Activated T-helper 17 cell treated with anti-CD3 and anti-CD28 coated beads, Interleukin-2, amount 50 U/mL, for 72 hours (primary cell): Measurements from ENCODE around the gene LRRTM3. TPM values are rescaled to one million over a fixed set of nuclear protein-coding genes. Genes with fewer than 3 reads are reported as not detected.

Experiments
- ATAC-seq: fragments of 150-1000 bp; cut with Tn5 transposase; replicated peaks from 2 replicates; pipeline ENCODE4 v1.10.0; 2021; ENCODE audit warnings: mild to moderate bottlenecking, moderate library complexity
- H3K27ac Mint-ChIP-seq: one replicate; pipeline ENCODE4 v1.8.0; 2022; ENCODE audit warnings: mixed read lengths
- H3K27me3 Mint-ChIP-seq: one replicate; pipeline ENCODE4 v1.8.0; 2022; ENCODE audit warnings: mixed read lengths
- H3K36me3 Mint-ChIP-seq: one replicate; pipeline ENCODE4 v1.8.0; 2022; ENCODE audit warnings: low read depth, mild to moderate bottlenecking, mixed read lengths
- H3K4me1 Mint-ChIP-seq: one replicate; pipeline ENCODE4 v1.8.0; 2022; ENCODE audit warnings: mixed read lengths
- H3K4me3 Mint-ChIP-seq: one replicate; pipeline ENCODE4 v1.8.0; 2022; ENCODE audit warnings: mild to moderate bottlenecking, mixed read lengths
- H3K9me3 Mint-ChIP-seq: one replicate; pipeline ENCODE4 v1.8.0; 2022; ENCODE audit warnings: mixed read lengths
- total RNA-seq, 2 donors: library from RNA; stranded (reverse); gene quantifications; one replicate each; pipeline ENCODE4 v1.2.3, GENCODE V29; 2022

LRRTM3 gene
- under 1 TPM in 1 of 2 donors, not detected in 1; 0.17 TPM for total RNA-seq

GRCh38 chr10:66925896-66926715 lies at the start of gene LRRTM3:
Gene LRRTM3 (plus strand): TSS chr10:66926036.
- no peak within 1 kb of the TSS for H3K4me3 Mint-ChIP-seq
- ATAC-seq: peak; percentile 87
- H3K36me3 Mint-ChIP-seq: no peaks in the 10 kb centered on the region
- no peaks in the 10 kb centered on the region for H3K4me1 Mint-ChIP-seq
- no peak within 1 kb of the TSS for H3K27ac Mint-ChIP-seq
- no peaks in the 10 kb centered on the region for H3K9me3 Mint-ChIP-seq
- peaks cover 31% of the 10 kb centered on the region for H3K27me3 Mint-ChIP-seq

DNA sequence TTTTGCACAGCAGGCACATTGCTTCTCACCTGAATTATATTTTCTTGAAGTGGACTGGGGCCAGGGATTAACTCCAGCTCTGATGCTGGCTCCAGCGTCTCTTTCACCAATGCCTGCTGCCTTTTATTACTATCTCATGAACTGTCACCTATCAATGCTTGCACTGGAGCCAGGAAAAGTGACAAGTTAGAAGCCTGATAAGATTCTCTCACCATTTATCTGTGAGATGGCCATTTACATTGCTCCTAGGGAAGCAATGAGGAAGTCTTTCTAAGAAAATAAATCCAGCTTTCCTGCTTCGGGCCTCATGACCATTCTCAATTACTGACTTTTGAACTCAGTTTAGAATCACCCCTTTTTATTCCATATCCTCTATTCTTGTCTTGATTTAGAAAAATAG lies 48.5 kb upstream of the LRRTM3 start:
- no peaks in the 10 kb centered on the region for H3K9me3 Mint-ChIP-seq
- no peaks in the 10 kb centered on the region for H3K4me1 Mint-ChIP-seq
- no peaks in the 10 kb centered on the region for H3K27me3 Mint-ChIP-seq
- H3K36me3 Mint-ChIP-seq: no peaks in the 10 kb centered on the region
- H3K4me3 Mint-ChIP-seq: no peak overlapping the region
- no peak overlapping the region for H3K27ac Mint-ChIP-seq
- no peak for ATAC-seq

GRCh38 chr10:66880292-66880691 lies 45.5 kb upstream of the LRRTM3 start:
- ATAC-seq: no peak
- Mint-ChIP-seq H3K36me3 (no peaks in the 10 kb centered on the region), H3K4me1 (no peaks in the 10 kb centered on the region), H3K27me3 (no peaks in the 10 kb centered on the region), H3K27ac (no peak overlapping the region), H3K9me3 (no peaks in the 10 kb centered on the region), H3K4me3 (no peak overlapping the region)

- ATAC-seq: no peak
- H3K4me1 Mint-ChIP-seq: no peaks in the 10 kb centered on the region
- no peaks in the 10 kb centered on the region for H3K9me3 Mint-ChIP-seq
- H3K27me3 Mint-ChIP-seq: peaks cover 2% of the 10 kb centered on the region
- no peak overlapping the region for H3K4me3 Mint-ChIP-seq
- no peak overlapping the region for H3K27ac Mint-ChIP-seq
- no peaks in the 10 kb centered on the region for H3K36me3 Mint-ChIP-seq
Observed at GRCh38 chr10:66880826-66881225, 45.0 kb upstream of the LRRTM3 start.

GRCh38 chr10:66881814-66882213 lies 44.0 kb upstream of the LRRTM3 start:
- no peaks in the 10 kb centered on the region for H3K4me1 Mint-ChIP-seq
- no peaks in the 10 kb centered on the region for H3K9me3 Mint-ChIP-seq
- H3K27me3 Mint-ChIP-seq: peaks cover 3% of the 10 kb centered on the region
- H3K4me3 Mint-ChIP-seq: no peak overlapping the region
- no peak for ATAC-seq
- no peak overlapping the region for H3K27ac Mint-ChIP-seq
- no peaks in the 10 kb centered on the region for H3K36me3 Mint-ChIP-seq

DNA sequence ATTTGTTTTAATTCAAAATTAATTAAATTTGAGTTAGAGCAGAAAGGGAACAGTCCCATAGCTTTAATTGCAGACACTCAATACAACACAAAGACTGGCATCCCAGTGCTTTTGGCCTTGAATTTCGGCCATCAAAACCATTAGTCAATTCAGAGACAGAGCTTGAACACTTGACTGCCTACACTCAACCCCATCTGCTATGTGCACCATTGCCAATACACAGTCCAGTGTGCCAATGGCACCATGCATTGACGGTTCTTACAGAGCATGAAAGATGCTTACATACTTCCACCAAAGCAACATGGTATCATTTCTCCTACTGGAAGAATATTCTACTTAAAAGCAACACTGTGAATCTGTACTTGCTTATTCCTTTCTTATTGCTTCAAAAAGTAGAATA lies 43.6 kb upstream of the LRRTM3 start:
- no peaks in the 10 kb centered on the region for H3K9me3 Mint-ChIP-seq

GRCh38 chr10:66886848-66887247 lies 39.0 kb upstream of the LRRTM3 start:
- H3K4me3 Mint-ChIP-seq: no peak overlapping the region
- H3K27me3 Mint-ChIP-seq: peaks cover 9% of the 10 kb centered on the region
- no peak overlapping the region for H3K27ac Mint-ChIP-seq
- ATAC-seq: no peak
- no peaks in the 10 kb centered on the region for H3K9me3 Mint-ChIP-seq
- H3K4me1 Mint-ChIP-seq: no peaks in the 10 kb centered on the region
- H3K36me3 Mint-ChIP-seq: no peaks in the 10 kb centered on the region

More for the DNA sequence above, 43.6 kb upstream of the LRRTM3 start:
- H3K4me1 Mint-ChIP-seq: no peaks in the 10 kb centered on the region
- H3K27me3 Mint-ChIP-seq: peaks cover 3% of the 10 kb centered on the region
- H3K36me3 Mint-ChIP-seq: no peaks in the 10 kb centered on the region
- no peak overlapping the region for H3K27ac Mint-ChIP-seq
- no peak overlapping the region for H3K4me3 Mint-ChIP-seq
- ATAC-seq: no peak

GRCh38 chr10:66888237-66888636 lies 37.6 kb upstream of the LRRTM3 start:
- no peak overlapping the region for H3K27ac Mint-ChIP-seq
- no peaks in the 10 kb centered on the region for H3K4me1 Mint-ChIP-seq
- H3K4me3 Mint-ChIP-seq: no peak overlapping the region
- H3K9me3 Mint-ChIP-seq: no peaks in the 10 kb centered on the region
- peaks cover 9% of the 10 kb centered on the region for H3K27me3 Mint-ChIP-seq
- no peaks in the 10 kb centered on the region for H3K36me3 Mint-ChIP-seq
- ATAC-seq: no peak

- peaks cover 1% of the 10 kb centered on the region for H3K9me3 Mint-ChIP-seq
- no peak overlapping the region for H3K4me3 Mint-ChIP-seq
- ATAC-seq: no peak
- H3K36me3 Mint-ChIP-seq: no peaks in the 10 kb centered on the region
- H3K27me3 Mint-ChIP-seq: peaks cover 6% of the 10 kb centered on the region
- no peak overlapping the region for H3K27ac Mint-ChIP-seq
- H3K4me1 Mint-ChIP-seq: no peaks in the 10 kb centered on the region
Observed at GRCh38 chr10:66892871-66893270, 33.0 kb upstream of the LRRTM3 start.

- H3K4me3 Mint-ChIP-seq: no peak overlapping the region
- H3K27me3 Mint-ChIP-seq: no peaks in the 10 kb centered on the region
- no peak overlapping the region for H3K27ac Mint-ChIP-seq
- H3K4me1 Mint-ChIP-seq: no peaks in the 10 kb centered on the region
- no peak for ATAC-seq
- no peaks in the 10 kb centered on the region for H3K9me3 Mint-ChIP-seq
- no peaks in the 10 kb centered on the region for H3K36me3 Mint-ChIP-seq
Observed at GRCh38 chr10:66910671-66911070, 15.2 kb upstream of the LRRTM3 start.

DNA sequence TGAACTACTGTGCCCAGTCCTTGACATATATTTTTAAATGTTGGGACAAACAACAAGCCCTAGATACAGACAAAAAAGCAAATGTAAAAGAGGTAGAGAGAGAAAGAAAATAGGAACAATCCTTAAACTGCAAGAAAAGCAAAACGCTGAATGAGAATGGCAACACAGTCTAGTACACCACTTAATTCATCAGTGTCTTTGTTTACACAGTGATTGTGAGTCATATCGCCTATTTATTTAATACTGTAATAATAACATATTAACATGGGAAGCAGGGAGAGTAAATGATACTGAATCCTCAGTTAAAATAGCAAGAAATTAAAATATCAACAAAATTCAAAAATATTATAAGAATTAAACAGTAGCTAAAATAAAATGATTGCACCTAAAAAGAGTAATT lies 9.8 kb upstream of the LRRTM3 start:
- no peak for ATAC-seq
- Mint-ChIP-seq H3K27ac (no peak overlapping the region), H3K4me3 (no peak overlapping the region), H3K27me3 (no peaks in the 10 kb centered on the region), H3K9me3 (no peaks in the 10 kb centered on the region), H3K4me1 (no peaks in the 10 kb centered on the region), H3K36me3 (no peaks in the 10 kb centered on the region)

DNA sequence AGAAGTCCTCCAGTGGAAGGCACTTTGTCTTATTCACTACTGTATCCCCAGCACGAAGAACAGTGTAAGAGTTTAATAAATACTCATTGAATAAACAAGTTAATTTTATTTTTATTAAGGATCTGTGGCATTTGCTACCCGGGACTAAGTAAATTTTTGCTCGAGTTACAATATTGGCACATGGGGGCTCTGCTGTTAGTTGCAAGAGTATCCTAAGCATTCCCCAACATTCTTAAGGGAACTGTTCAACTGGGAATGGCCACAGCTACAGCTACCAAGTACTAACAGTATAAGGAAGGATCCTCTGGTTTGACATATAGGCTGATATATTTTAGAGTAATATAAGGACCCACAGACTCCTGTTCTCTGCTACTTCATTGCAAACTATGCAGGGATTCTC lies 8.7 kb upstream of the LRRTM3 start:
- Mint-ChIP-seq H3K36me3 (no peaks in the 10 kb centered on the region), H3K27me3 (no peaks in the 10 kb centered on the region), H3K4me1 (no peaks in the 10 kb centered on the region), H3K4me3 (no peak overlapping the region), H3K9me3 (no peaks in the 10 kb centered on the region), H3K27ac (no peak overlapping the region)
- no peak for ATAC-seq

GRCh38 chr10:66919248-66919647 lies 6.6 kb upstream of the LRRTM3 start:
- Mint-ChIP-seq H3K27ac (no peak overlapping the region), H3K4me1 (no peaks in the 10 kb centered on the region), H3K4me3 (no peak overlapping the region), H3K27me3 (no peaks in the 10 kb centered on the region), H3K9me3 (no peaks in the 10 kb centered on the region), H3K36me3 (no peaks in the 10 kb centered on the region)
- no peak for ATAC-seq

- Mint-ChIP-seq H3K9me3 (no peaks in the 10 kb centered on the region), H3K36me3 (no peaks in the 10 kb centered on the region), H3K27ac (no peak overlapping the region), H3K4me1 (no peaks in the 10 kb centered on the region), H3K4me3 (no peak overlapping the region), H3K27me3 (peaks cover 31% of the 10 kb centered on the region)
- no peak for ATAC-seq
Observed at GRCh38 chr10:66924674-66925345, 1.0 kb upstream of the LRRTM3 start.

DNA sequence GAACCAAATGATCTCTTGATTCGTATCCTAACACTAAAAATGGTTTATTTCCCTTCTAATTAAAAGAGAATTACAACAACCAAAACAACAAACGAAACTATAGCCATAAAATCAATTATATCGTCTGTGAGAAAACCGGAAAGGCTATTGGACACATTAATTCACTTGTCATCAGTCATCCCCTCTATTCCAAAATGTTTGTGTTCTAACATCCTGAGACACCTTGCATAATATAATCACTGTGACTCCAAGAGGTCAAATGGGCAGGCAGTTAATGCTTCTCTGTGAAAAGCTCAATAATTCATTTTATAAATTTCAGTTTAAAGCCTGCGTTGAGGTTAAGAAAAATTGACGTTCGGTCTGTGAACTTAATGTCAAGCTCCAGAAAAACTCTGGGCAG lies 463 bp upstream of the LRRTM3 start:
- H3K36me3 Mint-ChIP-seq: no peaks in the 10 kb centered on the region
- no peak overlapping the region for H3K27ac Mint-ChIP-seq
- no peak for ATAC-seq
- H3K4me1 Mint-ChIP-seq: no peaks in the 10 kb centered on the region
- peaks cover 31% of the 10 kb centered on the region for H3K27me3 Mint-ChIP-seq
- H3K9me3 Mint-ChIP-seq: no peaks in the 10 kb centered on the region
- H3K4me3 Mint-ChIP-seq: no peak overlapping the region
